Osteocyte (in vitro differentiated cells): ENCODE data around the gene SPRN. TPM values are rescaled to one million over a fixed set of nuclear protein-coding genes. Genes with fewer than 3 reads are reported as not detected.

ENCODE experiments used
- DNase-seq: peaks from one replicate; pipeline ENCODE4 v3.0.0; 2021; ENCODE audit warnings: mixed read lengths; ENCODE audit not compliant: unreplicated experiment; ENCODE audit errors: extremely low spot score
- H3K27ac Mint-ChIP-seq: one replicate; pipeline ENCODE4 v1.8.0; 2021; ENCODE audit warnings: mild to moderate bottlenecking, mixed read lengths; ENCODE audit not compliant: unreplicated experiment
- H3K27me3 Mint-ChIP-seq: one replicate; pipeline ENCODE4 v1.8.0; 2021; ENCODE audit warnings: mixed read lengths; ENCODE audit not compliant: unreplicated experiment
- H3K36me3 Mint-ChIP-seq: one replicate; pipeline ENCODE4 v1.8.0; 2021; ENCODE audit warnings: mixed read lengths; ENCODE audit not compliant: unreplicated experiment
- H3K4me1 Mint-ChIP-seq: one replicate; pipeline ENCODE4 v1.8.0; 2021; ENCODE audit warnings: mixed read lengths; ENCODE audit not compliant: unreplicated experiment
- H3K4me3 Mint-ChIP-seq: one replicate; pipeline ENCODE4 v1.8.0; 2021; ENCODE audit warnings: mild to moderate bottlenecking, moderate library complexity, mixed read lengths; ENCODE audit not compliant: unreplicated experiment
- H3K9me3 Mint-ChIP-seq: one replicate; pipeline ENCODE4 v1.8.0; 2021; ENCODE audit warnings: mixed read lengths; ENCODE audit not compliant: unreplicated experiment
- total RNA-seq: library from RNA; stranded (reverse); gene quantifications from 2 replicates; pipeline ENCODE4 v1.2.1, GENCODE V29; 2021
- TF ChIP-seq, protein P1 (sequence below): fragments of 200-600 bp; sonication (generic); IDR thresholded peaks from 2 replicates; pipeline ENCODE4 v1.5.0; 2021; ENCODE audit warnings: antibody characterized with exemption, mild to moderate bottlenecking, moderate library complexity

Gene SPRN
- total RNA-seq, 1 donor from 2014 or later, result 2.2 TPM

DNA sequence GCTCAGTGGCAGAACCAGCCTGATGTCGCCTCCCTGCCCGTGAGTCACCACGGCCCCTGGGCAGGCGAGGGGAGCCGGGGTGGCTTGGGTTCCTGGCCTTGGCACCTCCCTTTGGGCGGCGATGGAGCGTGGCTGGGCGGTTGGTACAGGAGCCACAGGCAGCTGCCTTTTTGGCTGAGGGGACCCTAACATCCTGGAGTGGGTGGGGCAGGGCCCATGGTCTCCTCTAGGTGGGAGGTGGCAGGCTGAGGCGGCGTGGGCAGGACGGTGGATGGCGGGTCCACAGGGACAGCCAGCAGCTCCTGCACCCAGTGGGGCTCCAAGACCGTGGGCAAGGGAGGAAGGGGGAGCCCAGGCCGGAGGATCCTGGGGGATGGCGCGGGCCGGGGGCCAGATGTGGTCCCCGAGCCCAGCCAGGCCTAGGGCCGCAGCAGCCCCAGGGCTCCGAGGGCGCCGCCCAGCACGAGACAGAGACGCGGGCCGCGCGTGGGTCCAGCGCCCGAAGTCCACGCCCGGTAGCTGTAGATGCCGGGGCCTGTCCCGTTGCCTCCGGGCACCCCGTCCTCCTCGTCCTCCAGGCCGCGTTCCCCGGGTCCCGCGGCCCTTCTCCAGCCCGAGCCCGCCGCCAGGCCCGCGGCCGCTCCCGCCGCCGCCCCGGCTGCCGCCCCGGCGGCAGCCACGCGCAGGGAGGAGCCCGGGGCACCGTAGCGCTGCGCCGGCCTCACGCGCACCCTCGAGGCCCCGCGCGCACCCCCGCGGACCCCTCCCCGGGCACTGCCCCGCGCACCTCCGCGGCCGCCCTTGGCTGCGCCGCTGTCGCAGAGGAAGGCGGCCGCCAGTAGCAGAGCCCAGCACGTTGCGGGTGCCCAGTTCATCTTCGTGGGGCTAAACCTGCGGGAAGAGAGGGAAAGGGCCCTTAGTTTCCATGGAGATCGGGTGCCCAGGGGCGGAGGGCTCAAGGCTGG lies 1.3 kb downstream of the SPRN start:
- H3K9me3 Mint-ChIP-seq, result no peaks in the 10 kb centered on the region
- no peaks in the 10 kb centered on the region for H3K27me3 Mint-ChIP-seq
- TF ChIP-seq, protein P1, sequence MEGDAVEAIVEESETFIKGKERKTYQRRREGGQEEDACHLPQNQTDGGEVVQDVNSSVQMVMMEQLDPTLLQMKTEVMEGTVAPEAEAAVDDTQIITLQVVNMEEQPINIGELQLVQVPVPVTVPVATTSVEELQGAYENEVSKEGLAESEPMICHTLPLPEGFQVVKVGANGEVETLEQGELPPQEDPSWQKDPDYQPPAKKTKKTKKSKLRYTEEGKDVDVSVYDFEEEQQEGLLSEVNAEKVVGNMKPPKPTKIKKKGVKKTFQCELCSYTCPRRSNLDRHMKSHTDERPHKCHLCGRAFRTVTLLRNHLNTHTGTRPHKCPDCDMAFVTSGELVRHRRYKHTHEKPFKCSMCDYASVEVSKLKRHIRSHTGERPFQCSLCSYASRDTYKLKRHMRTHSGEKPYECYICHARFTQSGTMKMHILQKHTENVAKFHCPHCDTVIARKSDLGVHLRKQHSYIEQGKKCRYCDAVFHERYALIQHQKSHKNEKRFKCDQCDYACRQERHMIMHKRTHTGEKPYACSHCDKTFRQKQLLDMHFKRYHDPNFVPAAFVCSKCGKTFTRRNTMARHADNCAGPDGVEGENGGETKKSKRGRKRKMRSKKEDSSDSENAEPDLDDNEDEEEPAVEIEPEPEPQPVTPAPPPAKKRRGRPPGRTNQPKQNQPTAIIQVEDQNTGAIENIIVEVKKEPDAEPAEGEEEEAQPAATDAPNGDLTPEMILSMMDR, result no peak
- no peak overlapping the region for H3K27ac Mint-ChIP-seq
- H3K36me3 Mint-ChIP-seq, result peaks cover 8% of the 10 kb centered on the region
- H3K4me1 Mint-ChIP-seq, result peaks cover 4% of the 10 kb centered on the region
- DNase-seq, result no peak
- H3K4me3 Mint-ChIP-seq, result peak overlapping the region; percentile 69

DNA sequence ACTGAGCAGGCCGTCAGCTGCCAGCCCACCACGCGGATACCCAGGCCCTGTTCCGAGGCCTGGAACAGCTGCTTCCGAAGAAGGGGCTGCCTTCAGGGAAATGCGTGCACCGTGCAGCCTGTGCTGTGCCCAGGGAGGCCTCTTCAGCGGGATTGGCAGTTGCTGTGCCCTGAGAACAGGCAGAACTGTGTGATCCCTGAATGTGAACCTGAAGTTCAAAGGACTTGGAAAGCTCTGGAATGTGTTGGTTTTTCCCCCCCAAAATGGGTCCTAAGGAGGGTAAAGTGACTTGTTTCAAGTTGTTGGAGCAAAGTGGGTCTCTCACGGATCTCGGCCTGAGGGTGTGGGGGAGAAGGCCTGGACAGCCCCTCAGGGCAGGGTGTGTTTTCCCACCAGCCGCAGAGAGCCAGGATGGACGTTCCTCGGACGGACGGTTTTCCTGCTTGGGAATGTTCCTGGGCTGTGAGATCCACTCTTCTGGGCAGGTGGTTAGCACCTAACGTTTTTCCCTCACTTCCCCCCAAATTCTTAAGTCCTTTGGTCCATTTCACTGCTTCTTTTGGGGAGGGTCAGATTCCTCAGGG lies 2.1 kb downstream of the SPRN start:
- TF ChIP-seq, protein P1, result no peak
- peaks cover 4% of the 10 kb centered on the region for H3K4me1 Mint-ChIP-seq
- peak overlapping the region; percentile 38 for H3K4me3 Mint-ChIP-seq
- peaks cover 8% of the 10 kb centered on the region for H3K36me3 Mint-ChIP-seq
- no peaks in the 10 kb centered on the region for H3K27me3 Mint-ChIP-seq
- no peak for DNase-seq
- no peak overlapping the region for H3K27ac Mint-ChIP-seq
- H3K9me3 Mint-ChIP-seq, result no peaks in the 10 kb centered on the region

DNA sequence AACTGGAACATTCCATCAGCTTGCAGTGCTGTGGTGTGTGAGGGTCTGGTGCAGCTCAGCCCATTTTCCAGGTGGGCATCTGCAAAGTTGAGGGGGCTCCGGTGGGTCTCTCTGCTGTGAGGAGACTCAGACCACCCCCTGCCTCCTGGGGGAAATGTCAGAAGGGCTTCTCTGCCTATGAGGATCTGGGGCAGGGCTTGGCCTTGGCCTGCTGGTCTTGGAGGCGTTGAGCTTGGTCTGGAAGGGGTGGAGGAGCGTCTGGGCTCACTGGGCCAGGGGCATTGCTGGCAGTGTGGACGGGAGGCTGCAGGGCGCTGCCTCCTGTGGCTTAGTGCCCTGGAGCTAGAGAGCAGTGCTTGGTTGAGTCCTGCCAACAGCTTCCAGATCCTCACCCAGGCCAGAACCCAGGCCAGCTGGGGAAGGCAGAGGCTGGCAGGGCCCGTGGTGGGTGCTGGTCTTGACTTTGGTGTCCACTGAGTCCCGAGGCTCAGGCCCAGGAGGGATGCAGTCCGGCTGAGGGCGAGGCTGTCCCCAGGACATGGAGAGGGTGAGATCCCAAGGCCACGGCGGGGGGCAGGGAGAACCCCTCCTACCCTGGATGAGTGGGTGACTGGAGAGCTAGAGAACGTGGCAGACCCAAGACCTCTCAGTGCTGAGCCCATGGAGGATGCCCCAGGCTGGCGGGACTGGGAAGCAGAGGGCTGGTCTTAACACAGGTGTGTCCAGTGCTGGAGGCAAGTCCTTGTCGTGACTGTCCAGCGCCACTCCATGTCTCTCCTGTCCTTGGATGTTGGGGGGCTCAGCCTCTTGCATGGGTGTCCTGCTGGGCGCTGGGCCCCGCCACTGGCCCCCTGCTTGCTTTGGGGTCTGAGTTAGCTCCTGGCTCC lies 2.8 kb downstream of the SPRN start:
- Mint-ChIP-seq H3K9me3 (no peaks in the 10 kb centered on the region), H3K27me3 (no peaks in the 10 kb centered on the region), H3K4me1 (peaks cover 4% of the 10 kb centered on the region), H3K27ac (no peak overlapping the region), H3K4me3 (no peak overlapping the region), H3K36me3 (peaks cover 8% of the 10 kb centered on the region)
- DNase-seq, result peak; percentile 78
- TF ChIP-seq, protein P1, result no peak

DNA sequence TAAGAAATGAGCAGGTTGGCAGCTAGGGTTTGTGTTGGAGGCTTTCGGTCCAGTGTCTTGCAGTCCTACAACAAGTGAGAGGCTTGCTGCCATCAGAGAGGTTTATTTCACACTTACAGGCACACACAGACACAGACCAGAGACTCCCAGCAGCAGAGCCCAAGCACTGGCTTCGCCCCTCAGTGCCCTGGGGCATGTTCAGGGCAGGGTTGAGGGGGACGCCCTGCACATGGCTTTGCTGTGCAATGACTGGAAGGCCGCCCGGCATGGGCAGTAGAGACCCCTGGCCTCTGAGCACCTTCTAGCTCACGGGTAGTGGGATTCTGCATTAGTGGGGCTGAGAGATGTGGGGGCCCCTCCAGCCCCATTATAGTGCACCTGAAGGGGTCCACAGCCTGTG lies 3.8 kb downstream of the SPRN start:
- H3K4me1 Mint-ChIP-seq, result peaks cover 4% of the 10 kb centered on the region
- H3K27ac Mint-ChIP-seq, result no peak overlapping the region
- no peak overlapping the region for H3K4me3 Mint-ChIP-seq
- TF ChIP-seq, protein P1, result no peak
- no peaks in the 10 kb centered on the region for H3K27me3 Mint-ChIP-seq
- no peaks in the 10 kb centered on the region for H3K9me3 Mint-ChIP-seq
- peak; percentile 81 for DNase-seq
- peaks cover 12% of the 10 kb centered on the region for H3K36me3 Mint-ChIP-seq
